Cardiac muscle cell (in vitro differentiated cells and primary cell): ENCODE results near the gene SDC1. TPM values are rescaled to one million over a fixed set of nuclear protein-coding genes. Genes with fewer than 3 reads are reported as not detected.

ENCODE experiments used
- DNase-seq, 2 donors: peaks; one replicate each; pipeline versions ENCODE4 v3.0.0 to v3.0.0-alpha.2; 2010 to 2017; ENCODE audit warnings: low read depth in 1 of 2, low spot score in 1 of 2
- H3K27ac ChIP-seq: fragments of 200-600 bp; sonication (generic); 2 replicates; pipeline ENCODE4 v1.5.1; 2016
- H3K27me3 ChIP-seq: fragments of 200-600 bp; sonication (generic); 2 replicates; pipeline ENCODE4 v1.6.0; 2016; ENCODE audit warnings: control low read depth
- H3K36me3 ChIP-seq: fragments of 200-600 bp; sonication (generic); 2 replicates; pipeline ENCODE4 v1.5.1; 2016; ENCODE audit warnings: control low read depth
- H3K4me1 ChIP-seq: fragments of 200-600 bp; sonication (generic); 2 replicates; pipeline ENCODE4 v1.8.1; 2017; ENCODE audit warnings: low read depth, mild to moderate bottlenecking, mixed run types
- H3K4me3 ChIP-seq: fragments of 200-600 bp; sonication (generic); 2 replicates; pipeline ENCODE4 v1.5.1; 2016; ENCODE audit warnings: mild to moderate bottlenecking
- H3K9me3 ChIP-seq: fragments of 200-600 bp; sonication (generic); 2 replicates; pipeline ENCODE4 v1.5.1; 2017; ENCODE audit warnings: low read depth, mild to moderate bottlenecking, control low read depth
- polyA plus RNA-seq: library from polyadenylated mRNA; unstranded; fragments of >200 nt; fragmentation: Nextera tagmentation; extraction: Ambion mirVana; gene quantifications from 2 replicates; pipeline ENCODE4 v1.2.1, GENCODE V29; 2016
- total RNA-seq: library from RNA; depleted of rRNA; stranded (reverse); fragments of >200 nt; gene quantifications from 2 replicates; pipeline ENCODE4 v1.2.3, GENCODE V29; 2016
- TF ChIP-seq, protein P1 (sequence below): IDR thresholded peaks from 2 replicates; pipeline ENCODE4 v1.5.1; 2012; ENCODE audit warnings: low read depth, mild to moderate bottlenecking, low read length

Gene SDC1
- total and polyA plus RNA-seq, 2 experiments from 2014 or later = 13.3 to 14.0 TPM

DNA sequence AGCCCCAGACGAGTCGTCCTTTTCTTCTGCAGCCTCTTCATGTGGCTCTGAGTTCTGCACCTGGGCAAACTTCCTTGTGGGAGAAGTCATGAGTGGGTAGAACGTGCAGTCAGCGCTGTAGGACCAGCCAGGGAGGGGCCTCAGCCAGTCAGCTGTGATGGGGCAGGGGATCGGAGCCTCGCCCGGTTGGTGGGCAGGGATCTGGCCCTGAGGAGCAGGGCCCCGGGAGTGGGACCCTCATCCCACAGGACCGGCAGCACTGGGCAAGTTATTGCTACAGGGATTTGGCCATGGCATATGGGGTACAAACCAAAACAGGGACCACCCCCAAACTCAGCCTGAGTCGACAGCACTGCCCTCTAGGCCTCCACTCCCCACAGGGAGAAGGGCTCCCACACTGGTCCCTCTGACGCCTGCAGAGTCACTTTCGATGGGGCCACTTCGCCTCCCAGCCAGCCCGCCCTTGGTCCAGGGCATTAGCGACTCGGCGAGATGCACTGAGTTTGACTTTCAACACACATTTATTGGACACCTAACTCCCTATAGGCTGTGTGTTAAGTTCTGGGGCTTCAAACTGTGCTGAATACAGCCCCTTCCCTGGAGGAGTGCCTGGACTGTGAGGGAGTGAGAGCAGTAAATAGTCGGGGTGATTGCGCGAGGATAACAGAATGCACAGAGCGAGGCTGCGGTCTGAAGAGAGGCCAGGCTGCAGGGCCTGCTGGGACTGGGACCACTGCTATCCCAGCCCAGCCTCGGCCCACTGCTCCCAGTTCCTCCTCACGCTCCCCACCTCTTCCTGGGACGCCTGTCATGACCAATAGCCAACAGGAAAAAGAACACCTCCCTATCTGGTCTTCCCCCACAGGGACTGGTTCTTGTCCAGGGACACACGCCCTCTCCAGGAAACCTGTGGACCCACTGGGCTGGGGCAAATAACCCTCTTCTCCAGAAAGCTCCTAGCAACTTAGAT is 55.9 kb downstream of the SDC1 start:
- no peak overlapping the region for H3K27ac ChIP-seq
- TF ChIP-seq, protein P1, sequence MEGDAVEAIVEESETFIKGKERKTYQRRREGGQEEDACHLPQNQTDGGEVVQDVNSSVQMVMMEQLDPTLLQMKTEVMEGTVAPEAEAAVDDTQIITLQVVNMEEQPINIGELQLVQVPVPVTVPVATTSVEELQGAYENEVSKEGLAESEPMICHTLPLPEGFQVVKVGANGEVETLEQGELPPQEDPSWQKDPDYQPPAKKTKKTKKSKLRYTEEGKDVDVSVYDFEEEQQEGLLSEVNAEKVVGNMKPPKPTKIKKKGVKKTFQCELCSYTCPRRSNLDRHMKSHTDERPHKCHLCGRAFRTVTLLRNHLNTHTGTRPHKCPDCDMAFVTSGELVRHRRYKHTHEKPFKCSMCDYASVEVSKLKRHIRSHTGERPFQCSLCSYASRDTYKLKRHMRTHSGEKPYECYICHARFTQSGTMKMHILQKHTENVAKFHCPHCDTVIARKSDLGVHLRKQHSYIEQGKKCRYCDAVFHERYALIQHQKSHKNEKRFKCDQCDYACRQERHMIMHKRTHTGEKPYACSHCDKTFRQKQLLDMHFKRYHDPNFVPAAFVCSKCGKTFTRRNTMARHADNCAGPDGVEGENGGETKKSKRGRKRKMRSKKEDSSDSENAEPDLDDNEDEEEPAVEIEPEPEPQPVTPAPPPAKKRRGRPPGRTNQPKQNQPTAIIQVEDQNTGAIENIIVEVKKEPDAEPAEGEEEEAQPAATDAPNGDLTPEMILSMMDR = no peak
- H3K4me3 ChIP-seq = no peak overlapping the region
- no peak for DNase-seq
- peaks cover 4% of the 10 kb centered on the region for H3K4me1 ChIP-seq
- no peaks in the 10 kb centered on the region for H3K27me3 ChIP-seq
- no peaks in the 10 kb centered on the region for H3K36me3 ChIP-seq
- H3K9me3 ChIP-seq = no peaks in the 10 kb centered on the region

DNA sequence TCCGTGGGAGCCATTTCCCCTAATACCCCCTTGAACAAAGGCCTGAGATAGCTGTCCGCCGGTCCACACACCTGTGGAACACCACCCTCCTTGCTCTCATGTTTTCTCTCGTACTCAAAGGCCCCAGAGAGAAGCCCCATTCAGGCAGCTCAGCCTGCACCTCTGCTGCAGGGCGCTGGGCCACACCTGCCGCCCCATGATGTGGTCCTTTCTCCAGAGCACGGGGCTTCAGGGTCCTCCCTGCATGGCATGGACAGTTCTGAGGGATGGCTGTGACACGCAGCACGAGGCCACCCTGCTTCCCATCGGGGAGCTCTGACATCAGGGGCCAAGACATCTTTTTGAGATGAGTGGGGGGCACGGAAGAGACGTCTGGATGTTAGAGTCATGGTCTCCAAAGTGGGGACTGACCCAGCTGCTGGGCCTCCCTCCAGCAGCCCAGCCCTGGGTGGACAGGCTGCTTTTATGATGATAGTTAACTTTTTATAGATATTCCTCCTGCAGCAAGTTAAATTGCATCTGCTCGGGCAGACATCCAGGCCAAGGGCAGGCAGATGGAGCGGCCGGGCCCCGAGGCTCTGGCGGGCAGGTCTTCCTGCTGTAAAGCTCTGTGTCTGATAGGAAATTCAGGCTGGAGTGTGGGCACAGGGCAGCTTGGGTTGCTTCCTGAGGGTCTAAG is 56.7 kb downstream of the SDC1 start:
- H3K9me3 ChIP-seq = no peaks in the 10 kb centered on the region
- TF ChIP-seq, protein P1 = no peak
- H3K4me3 ChIP-seq = no peak overlapping the region
- H3K27ac ChIP-seq = no peak overlapping the region
- no peaks in the 10 kb centered on the region for H3K27me3 ChIP-seq
- H3K4me1 ChIP-seq = peaks cover 2% of the 10 kb centered on the region
- H3K36me3 ChIP-seq = no peaks in the 10 kb centered on the region
- DNase-seq = no peak

DNA sequence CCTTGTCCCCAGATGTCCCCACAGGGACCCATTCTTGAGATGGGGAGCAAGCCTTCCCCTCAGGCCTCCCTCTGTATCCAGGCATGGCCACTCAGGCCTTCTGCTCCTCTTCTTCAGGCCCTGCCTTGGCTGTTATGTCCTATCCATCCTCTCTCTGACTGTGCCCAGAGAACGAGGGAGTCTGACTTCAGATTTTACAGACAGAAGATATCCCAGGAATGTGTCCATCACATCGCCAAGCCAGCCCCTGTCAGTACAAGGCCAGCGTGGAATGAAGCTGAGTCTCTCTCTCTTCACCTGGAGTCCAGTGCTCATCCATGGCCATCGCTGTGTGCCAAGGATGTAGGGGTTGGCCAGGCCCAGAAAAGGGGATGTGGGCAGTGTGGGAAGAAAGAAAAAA is 57.6 kb downstream of the SDC1 start:
- H3K9me3 ChIP-seq = no peaks in the 10 kb centered on the region
- H3K4me3 ChIP-seq = no peak overlapping the region
- no peaks in the 10 kb centered on the region for H3K36me3 ChIP-seq
- no peaks in the 10 kb centered on the region for H3K27me3 ChIP-seq
- no peak overlapping the region for H3K27ac ChIP-seq
- DNase-seq = no peak
- TF ChIP-seq, protein P1 = no peak
- H3K4me1 ChIP-seq = no peaks in the 10 kb centered on the region

DNA sequence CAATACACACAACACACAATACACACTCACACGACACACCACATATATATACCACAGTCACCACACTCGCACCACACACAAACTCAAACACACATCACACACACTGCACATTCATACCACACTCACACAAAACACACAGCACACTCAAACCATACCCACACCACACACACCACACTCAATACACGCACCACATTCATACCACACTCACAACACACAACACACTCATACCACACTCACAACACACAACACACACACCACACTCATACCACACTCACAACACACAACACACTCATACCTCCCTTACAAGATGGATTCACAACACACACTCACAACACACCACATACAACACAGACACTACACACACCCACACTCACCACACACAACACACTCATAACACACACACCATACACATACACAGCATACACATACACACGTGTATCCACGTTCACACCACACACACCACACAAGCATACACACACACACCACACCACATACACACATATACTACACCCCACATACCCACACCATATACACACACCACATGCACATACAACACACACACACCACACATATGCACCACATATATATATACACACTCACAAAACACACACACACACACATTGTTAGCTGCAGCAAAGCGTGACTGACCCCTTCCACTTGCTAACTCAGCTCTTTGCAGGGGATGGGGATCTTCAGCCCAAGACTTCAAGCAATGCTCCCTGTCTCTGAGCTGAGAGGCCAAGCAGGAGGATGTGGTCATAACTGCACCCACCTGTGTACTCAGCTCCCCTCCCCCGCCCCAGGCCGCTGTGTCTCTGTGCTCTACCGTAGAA is 59.0 kb downstream of the SDC1 start:
- no peaks in the 10 kb centered on the region for H3K27me3 ChIP-seq
- no peaks in the 10 kb centered on the region for H3K9me3 ChIP-seq
- no peaks in the 10 kb centered on the region for H3K4me1 ChIP-seq
- TF ChIP-seq, protein P1 = no peak
- no peaks in the 10 kb centered on the region for H3K36me3 ChIP-seq
- DNase-seq = no peak
- H3K27ac ChIP-seq = no peak overlapping the region
- no peak overlapping the region for H3K4me3 ChIP-seq
